Mesendoderm (in vitro differentiated cells): ENCODE data around the gene CBFA2T3.

Experiments used
- DNase-seq: peaks from one replicate; pipeline ENCODE4 v3.0.0; 2013
- H2AK5ac ChIP-seq: 2 replicates; pipeline ENCODE4 v1.6.1; 2013; ENCODE audit warnings: low read length, inconsistent platforms
- H2BK120ac ChIP-seq: 2 replicates; pipeline ENCODE4 v1.6.1; 2013; ENCODE audit warnings: low read depth, mild to moderate bottlenecking, low read length, moderate library complexity, mixed read lengths
- H2BK15ac ChIP-seq: replicated peaks from 2 replicates; pipeline ENCODE4 v1.6.1; 2013; ENCODE audit warnings: low read depth, mild to moderate bottlenecking, moderate library complexity
- H2BK5ac ChIP-seq: 2 replicates; pipeline ENCODE4 v1.6.1; 2013; ENCODE audit warnings: low read length, inconsistent platforms
- H3K18ac ChIP-seq: 2 replicates; pipeline ENCODE4 v1.6.1; 2013; ENCODE audit warnings: mild to moderate bottlenecking, low read length, mixed read lengths
- H3K23ac ChIP-seq: one replicate; pipeline ENCODE4 v1.6.1; 2013; ENCODE audit warnings: low read length
- H3K27ac ChIP-seq: 2 replicates; pipeline ENCODE4 v1.5.1; 2013; ENCODE audit warnings: low read depth, mild to moderate bottlenecking, inconsistent platforms, low read length, moderate library complexity
- H3K27me3 ChIP-seq: 2 replicates; pipeline ENCODE4 v1.6.1; 2013; ENCODE audit warnings: low read length, control low read depth, mild to moderate bottlenecking, inconsistent platforms; ENCODE audit not compliant: insufficient read depth, poor library complexity
- H3K36me3 ChIP-seq: 2 replicates; pipeline ENCODE4 v1.6.1; 2013; ENCODE audit warnings: low read length, inconsistent platforms; ENCODE audit not compliant: control insufficient read depth, insufficient read depth
- H3K4ac ChIP-seq: one replicate; pipeline ENCODE4 v1.6.1; 2013; ENCODE audit warnings: low read depth, mild to moderate bottlenecking, low read length, moderate library complexity
- H3K4me1 ChIP-seq: 2 replicates; pipeline ENCODE4 v1.6.1; 2013; ENCODE audit warnings: low read depth, low read length, inconsistent platforms; ENCODE audit not compliant: control insufficient read depth
- H3K4me2 ChIP-seq: 2 replicates; pipeline ENCODE4 v1.6.1; 2013; ENCODE audit warnings: low read length
- H3K4me3 ChIP-seq: 2 replicates; pipeline ENCODE4 v1.5.1; 2013; ENCODE audit warnings: mild to moderate bottlenecking, low read length
- H3K56ac ChIP-seq: one replicate; pipeline ENCODE4 v1.6.1; 2013; ENCODE audit warnings: low read length
- H3K79me1 ChIP-seq: 2 replicates; pipeline ENCODE4 v1.6.1; 2013; ENCODE audit warnings: low read length, inconsistent platforms
- H3K79me2 ChIP-seq: 2 replicates; pipeline ENCODE4 v1.6.1; 2013; ENCODE audit warnings: mild to moderate bottlenecking, low read length; ENCODE audit not compliant: control insufficient read depth, insufficient read depth
- H3K9ac ChIP-seq: 2 replicates; pipeline ENCODE4 v1.6.1; 2013; ENCODE audit warnings: low read length, inconsistent platforms
- H4K5ac ChIP-seq: one replicate; pipeline ENCODE4 v1.6.1; 2013; ENCODE audit warnings: low read length
- H4K8ac ChIP-seq: one replicate; pipeline ENCODE4 v1.6.1; 2013; ENCODE audit warnings: low read depth, mild to moderate bottlenecking, control low read depth, low read length, moderate library complexity
- WGBS: extraction: QIAGEN DNeasy Blood & Tissue Kit; methylation state at CpG from one replicate; pipeline ENCODE4 v1.1.7; 2013; ENCODE audit warnings: low lambda C conversion rate, missing lambda C conversion rate; ENCODE audit not compliant: insufficient coverage; ENCODE audit errors: extremely low coverage; 5-methylcytosine and 5-hydroxymethylcytosine counted together

The CBFA2T3 gene

GRCh38 chr16:88861359-88861758 lies 115.6 kb downstream of the CBFA2T3 start:
- no peak overlapping the region for H4K8ac ChIP-seq
- H4K5ac ChIP-seq = no peak overlapping the region
- no peaks in the 10 kb centered on the region for H3K36me3 ChIP-seq

DNA sequence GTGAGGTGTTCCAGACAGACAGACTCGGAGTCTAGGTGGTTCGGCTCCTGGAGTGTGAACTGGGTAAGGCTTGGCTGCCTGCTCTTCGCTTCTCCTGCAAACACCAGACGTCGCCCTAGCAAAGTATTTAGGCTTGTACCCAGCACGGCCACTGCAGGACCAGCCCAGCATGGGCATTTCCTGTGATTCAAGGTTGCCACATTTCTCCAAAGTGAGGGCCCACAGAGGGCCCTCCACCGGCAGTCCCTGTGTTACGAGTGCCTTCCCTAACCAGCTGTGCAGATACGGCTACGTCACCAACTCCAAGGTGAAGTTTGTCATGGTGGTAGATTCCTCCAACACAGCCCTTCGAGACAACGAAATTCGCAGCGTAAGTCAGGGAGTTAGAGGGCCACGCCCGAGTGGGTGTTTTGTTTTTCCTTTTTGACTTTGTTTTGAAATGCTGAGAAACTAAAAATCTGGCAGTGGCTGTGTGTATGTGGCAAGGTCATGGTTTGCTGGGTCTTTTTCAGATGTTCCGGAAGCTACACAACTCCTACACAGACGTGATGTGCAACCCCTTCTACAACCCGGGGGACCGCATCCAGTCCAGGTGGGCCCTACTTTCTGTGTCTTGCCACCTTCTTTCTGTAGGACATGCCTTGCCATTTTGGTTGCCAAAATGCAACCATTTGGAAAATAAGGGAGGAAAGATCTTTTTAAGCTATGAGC lies 117.5 kb downstream of the CBFA2T3 start:
- no peak overlapping the region for H2AK5ac ChIP-seq
- H3K18ac ChIP-seq = no peak overlapping the region
- H2BK15ac ChIP-seq = no peak overlapping the region
- DNase-seq = no peak
- no peaks in the 10 kb centered on the region for H3K79me2 ChIP-seq
- no peak overlapping the region for H4K8ac ChIP-seq
- no peak overlapping the region for H3K4me2 ChIP-seq
- H3K4me3 ChIP-seq = no peak overlapping the region
- no peak overlapping the region for H2BK120ac ChIP-seq
- no peak overlapping the region for H3K4ac ChIP-seq
- H4K5ac ChIP-seq = no peak overlapping the region
- H3K56ac ChIP-seq = no peak overlapping the region
- H3K36me3 ChIP-seq = no peaks in the 10 kb centered on the region
- no peak overlapping the region for H3K23ac ChIP-seq
- no CpG with 5 or more reads among the region's 20 CpGs for WGBS
- H3K27me3 ChIP-seq = no peaks in the 10 kb centered on the region
- no peak overlapping the region for H3K9ac ChIP-seq
- H2BK5ac ChIP-seq = no peak overlapping the region
- H3K79me1 ChIP-seq = peaks cover 9% of the 10 kb centered on the region
- H3K4me1 ChIP-seq = peaks cover 2% of the 10 kb centered on the region
- H3K27ac ChIP-seq = no peak overlapping the region

More at GRCh38 chr16:88861359-88861758, 115.6 kb downstream of the CBFA2T3 start:
- Histone ChIP-seq H3K4me2 (no peak overlapping the region), H3K27ac (no peak overlapping the region), H3K23ac (no peak overlapping the region), H3K56ac (no peak overlapping the region), H3K4me1 (peaks cover 2% of the 10 kb centered on the region), H3K4ac (no peak overlapping the region), H3K79me1 (peaks cover 6% of the 10 kb centered on the region), H3K79me2 (no peaks in the 10 kb centered on the region), H2BK5ac (no peak overlapping the region), H2BK120ac (no peak overlapping the region), H3K4me3 (no peak overlapping the region), H3K18ac (no peak overlapping the region), H2BK15ac (no peak overlapping the region), H2AK5ac (no peak overlapping the region), H3K27me3 (no peaks in the 10 kb centered on the region), H3K9ac (no peak overlapping the region)
- no peak for DNase-seq
- no CpG with 5 or more reads among the region's 19 CpGs for WGBS

DNA sequence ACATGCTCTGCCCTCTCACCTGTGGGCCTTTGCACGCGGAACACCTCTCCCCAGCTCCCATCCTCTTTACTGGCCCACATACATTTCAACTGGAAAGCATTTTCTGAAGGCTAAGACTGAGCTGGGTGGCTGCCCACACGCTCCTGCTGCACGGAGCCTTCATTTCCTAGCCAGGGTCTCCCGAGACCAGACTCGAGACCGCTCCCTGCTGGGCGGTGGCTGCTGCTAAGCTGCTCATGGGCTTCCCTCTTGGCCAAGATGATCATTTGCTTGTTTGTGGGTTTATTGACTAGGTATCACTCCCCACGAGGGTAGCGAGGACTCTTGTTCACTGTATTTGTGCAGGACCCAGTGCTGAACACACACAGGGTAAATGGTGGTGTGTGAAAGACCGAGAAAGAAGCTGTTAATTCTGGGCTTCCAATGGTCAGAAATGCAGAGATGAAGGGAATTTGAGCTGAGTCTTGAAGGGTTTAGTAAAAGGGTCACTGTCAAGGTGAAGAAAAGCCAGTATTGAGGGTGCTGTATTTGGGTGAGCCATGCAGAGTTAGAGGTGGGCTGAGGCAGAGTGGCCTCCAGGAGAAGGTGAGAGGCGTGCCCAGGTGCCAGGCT lies 119.2 kb downstream of the CBFA2T3 start:
- no peak overlapping the region for H3K18ac ChIP-seq
- peak overlapping the region; percentile 96 for H3K56ac ChIP-seq
- H3K4me2 ChIP-seq = peak overlapping the region; percentile 85
- peaks cover 9% of the 10 kb centered on the region for H3K79me1 ChIP-seq
- H4K5ac ChIP-seq = no peak overlapping the region
- H2BK5ac ChIP-seq = no peak overlapping the region
- no peak overlapping the region for H4K8ac ChIP-seq
- H2AK5ac ChIP-seq = no peak overlapping the region
- H2BK15ac ChIP-seq = no peak overlapping the region
- H3K27ac ChIP-seq = no peak overlapping the region
- H3K79me2 ChIP-seq = no peaks in the 10 kb centered on the region
- H3K4ac ChIP-seq = no peak overlapping the region
- no peak overlapping the region for H2BK120ac ChIP-seq
- WGBS = no CpG with 5 or more reads among the region's 12 CpGs
- H3K23ac ChIP-seq = no peak overlapping the region
- H3K36me3 ChIP-seq = no peaks in the 10 kb centered on the region
- peak overlapping the region; percentile 94 for H3K4me3 ChIP-seq
- no peaks in the 10 kb centered on the region for H3K27me3 ChIP-seq
- H3K9ac ChIP-seq = peak overlapping the region; percentile 89
- H3K4me1 ChIP-seq = peaks cover 2% of the 10 kb centered on the region
- DNase-seq = peak; percentile 83

GRCh38 chr16:88856828-88857727 lies 119.9 kb downstream of the CBFA2T3 start, which contains the start of the genes GALNS and TRAPPC2L:
GALNS (minus strand) TSS chr16:88856947; CDS start chr16:88856877, 70 bp downstream.
TRAPPC2L (plus strand) TSS chr16:88857127; CDS start chr16:88857151, 24 bp downstream.
- Histone ChIP-seq H3K79me1 (peaks cover 9% of the 10 kb centered on the region), H3K4me2 (peak within 1 kb of the TSS; percentile 85), H4K5ac (no peak within 1 kb of the TSS), H3K56ac (peak within 1 kb of the TSS; percentile 96), H2BK15ac (no peak within 1 kb of the TSS), H3K4ac (no peak within 1 kb of the TSS), H2BK5ac (no peak within 1 kb of the TSS), H2BK120ac (no peak within 1 kb of the TSS), H3K23ac (peak within 1 kb of the TSS; percentile 85), H3K18ac (peak within 1 kb of the TSS; percentile 2), H3K9ac (peak within 1 kb of the TSS; percentile 89), H3K27me3 (no peaks in the 10 kb centered on the region), H3K27ac (no peak within 1 kb of the TSS), H3K4me1 (peaks cover 2% of the 10 kb centered on the region), H3K4me3 (peak within 1 kb of the TSS; percentile 94), H3K36me3 (no peaks in the 10 kb centered on the region), H3K79me2 (no peaks in the 10 kb centered on the region), H4K8ac (no peak within 1 kb of the TSS), H2AK5ac (no peak within 1 kb of the TSS)
- peak; percentile 95 for DNase-seq
- WGBS = no CpG with 5 or more reads among the region's 87 CpGs

DNA sequence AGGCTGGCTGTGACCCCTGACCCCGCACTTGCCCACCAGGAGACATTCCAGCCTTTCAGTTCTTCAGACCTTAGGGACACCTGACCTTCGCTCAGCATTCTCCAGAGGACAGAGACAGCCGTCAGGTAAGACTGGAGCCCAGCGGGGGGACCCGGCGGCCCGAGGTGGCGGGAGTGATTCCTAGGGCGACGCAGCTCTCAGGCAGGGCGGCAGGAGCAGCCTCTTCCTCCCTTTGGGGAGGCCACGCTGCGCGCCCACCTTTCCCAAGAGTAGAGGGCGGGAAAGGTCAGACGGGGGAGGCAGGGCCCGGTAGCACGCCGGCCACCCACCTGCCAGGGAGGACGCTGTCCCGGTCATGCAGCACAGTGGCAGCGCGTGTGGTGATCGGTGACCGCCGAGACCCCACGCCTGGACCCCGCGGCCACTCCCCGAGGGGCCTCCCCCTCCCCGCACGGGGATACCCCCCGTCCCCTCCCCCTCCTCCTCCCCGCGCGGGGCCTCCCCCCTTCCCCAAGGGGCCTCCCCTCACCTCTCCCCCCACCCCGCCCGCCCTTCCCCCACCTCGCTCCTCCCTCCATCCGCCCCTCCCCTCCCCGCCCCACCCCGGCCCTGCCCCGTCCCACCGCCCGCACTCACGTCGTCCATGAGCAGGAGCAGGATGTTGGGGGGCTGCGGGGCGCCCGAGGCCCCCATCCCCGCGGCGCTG lies 120.7 kb downstream of the CBFA2T3 start:
- Histone ChIP-seq H2BK15ac (no peak overlapping the region), H3K79me1 (peaks cover 9% of the 10 kb centered on the region), H3K4me1 (peaks cover 2% of the 10 kb centered on the region), H4K8ac (no peak overlapping the region), H3K79me2 (no peaks in the 10 kb centered on the region), H3K4ac (no peak overlapping the region), H3K56ac (peak overlapping the region; percentile 89), H3K9ac (peak overlapping the region; percentile 75), H2BK5ac (no peak overlapping the region), H3K27me3 (no peaks in the 10 kb centered on the region), H3K4me3 (peak overlapping the region; percentile 40), H3K4me2 (peak overlapping the region; percentile 76), H2BK120ac (no peak overlapping the region), H3K23ac (peak overlapping the region; percentile 85), H3K36me3 (no peaks in the 10 kb centered on the region), H3K18ac (no peak overlapping the region), H2AK5ac (no peak overlapping the region), H3K27ac (no peak overlapping the region), H4K5ac (no peak overlapping the region)
- peak; percentile 29 for DNase-seq
- no CpG with 5 or more reads among the region's 53 CpGs for WGBS
